CD4-positive, alpha-beta T cell treated with Interleukin-21 for 1 hour (primary cell): Measurements from ENCODE around the gene WFIKKN1.
"Not testable (repeated sequence)": the region's sequence is repeated elsewhere in the genome, so short reads cannot be mapped to it uniquely, and the experiment has no call there.

ENCODE experiments used
- DNase-seq: peaks from one replicate; pipeline ENCODE4 v3.0.0-alpha.2; 2020

The WFIKKN1 gene

DNA sequence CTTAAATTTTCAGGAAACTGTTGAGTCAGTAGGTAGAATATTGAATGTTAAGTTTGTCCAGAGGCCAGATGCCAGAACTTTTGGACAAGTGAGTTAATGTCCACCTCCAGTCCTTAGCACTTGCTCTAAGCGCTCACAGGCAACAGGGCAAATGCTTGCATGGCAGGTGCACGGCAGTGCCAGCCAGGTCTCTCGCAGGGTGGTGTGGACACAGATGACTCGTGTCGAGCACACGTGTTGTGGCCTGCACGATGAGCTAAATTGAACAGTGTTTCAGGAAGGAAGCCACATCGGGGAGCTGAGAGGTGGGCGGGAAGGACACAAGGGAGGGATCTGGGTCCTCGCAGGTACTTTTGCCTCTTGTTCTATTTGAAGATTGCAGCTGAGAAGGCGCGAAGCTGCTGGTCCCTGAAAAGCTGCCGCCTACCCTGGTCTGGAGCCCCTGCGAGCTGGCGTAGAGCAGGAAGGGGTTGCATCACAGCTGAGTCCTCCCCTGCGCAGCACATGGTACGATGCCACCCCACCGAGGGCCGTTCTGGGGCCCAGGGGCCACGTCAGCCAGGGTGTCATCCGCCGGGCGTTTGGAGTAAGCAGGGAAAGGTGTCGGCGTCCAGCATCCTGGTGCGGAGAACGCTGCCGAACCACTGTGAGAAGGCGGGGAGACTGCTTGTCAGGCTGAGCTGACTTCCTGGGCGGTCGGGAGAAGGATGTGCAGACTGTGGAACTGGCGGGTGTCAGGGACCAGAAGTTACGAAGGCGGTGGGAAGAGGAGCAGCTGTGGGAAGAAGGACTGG is 34.6 kb upstream of the WFIKKN1 start:
- no peak for DNase-seq

DNA sequence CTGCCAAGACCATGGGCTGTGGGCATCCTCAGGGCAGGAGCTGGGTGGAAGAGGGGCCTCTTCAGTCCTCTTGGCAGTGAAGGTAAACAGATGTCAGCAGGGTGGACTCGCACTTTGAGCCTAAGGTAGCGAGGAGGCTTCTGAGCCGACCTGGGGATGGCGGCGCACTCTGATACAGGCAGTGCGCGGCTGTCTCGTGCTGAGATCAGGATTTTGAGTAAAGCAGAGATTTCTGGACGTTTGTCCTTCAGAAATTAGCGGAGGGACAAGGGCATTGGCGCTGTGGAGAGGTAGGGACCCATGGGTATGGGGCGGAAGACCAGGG is 34.1 kb upstream of the WFIKKN1 start:
- no peak for DNase-seq

DNA sequence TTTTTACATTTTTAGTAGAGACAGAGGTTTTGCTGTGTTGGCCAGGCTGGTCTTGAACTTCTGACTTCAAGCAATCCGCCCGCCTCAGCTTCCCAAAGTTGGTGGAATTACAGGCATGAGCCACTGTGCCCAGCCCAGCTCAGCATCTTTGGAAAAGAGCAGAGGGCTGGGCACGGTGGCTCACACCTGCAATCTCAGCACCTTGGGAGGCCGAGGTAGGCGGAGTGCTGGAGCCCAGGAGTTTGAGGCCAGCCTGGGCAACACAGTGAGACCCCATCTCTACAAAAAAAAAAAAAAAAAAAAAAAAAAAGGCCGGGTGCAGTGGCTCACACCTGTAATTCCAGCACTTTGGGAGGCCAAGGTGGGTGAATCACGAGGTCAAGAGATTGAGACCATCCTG is 33.1 kb upstream of the WFIKKN1 start:
- DNase-seq = not testable (repeated sequence)

DNA sequence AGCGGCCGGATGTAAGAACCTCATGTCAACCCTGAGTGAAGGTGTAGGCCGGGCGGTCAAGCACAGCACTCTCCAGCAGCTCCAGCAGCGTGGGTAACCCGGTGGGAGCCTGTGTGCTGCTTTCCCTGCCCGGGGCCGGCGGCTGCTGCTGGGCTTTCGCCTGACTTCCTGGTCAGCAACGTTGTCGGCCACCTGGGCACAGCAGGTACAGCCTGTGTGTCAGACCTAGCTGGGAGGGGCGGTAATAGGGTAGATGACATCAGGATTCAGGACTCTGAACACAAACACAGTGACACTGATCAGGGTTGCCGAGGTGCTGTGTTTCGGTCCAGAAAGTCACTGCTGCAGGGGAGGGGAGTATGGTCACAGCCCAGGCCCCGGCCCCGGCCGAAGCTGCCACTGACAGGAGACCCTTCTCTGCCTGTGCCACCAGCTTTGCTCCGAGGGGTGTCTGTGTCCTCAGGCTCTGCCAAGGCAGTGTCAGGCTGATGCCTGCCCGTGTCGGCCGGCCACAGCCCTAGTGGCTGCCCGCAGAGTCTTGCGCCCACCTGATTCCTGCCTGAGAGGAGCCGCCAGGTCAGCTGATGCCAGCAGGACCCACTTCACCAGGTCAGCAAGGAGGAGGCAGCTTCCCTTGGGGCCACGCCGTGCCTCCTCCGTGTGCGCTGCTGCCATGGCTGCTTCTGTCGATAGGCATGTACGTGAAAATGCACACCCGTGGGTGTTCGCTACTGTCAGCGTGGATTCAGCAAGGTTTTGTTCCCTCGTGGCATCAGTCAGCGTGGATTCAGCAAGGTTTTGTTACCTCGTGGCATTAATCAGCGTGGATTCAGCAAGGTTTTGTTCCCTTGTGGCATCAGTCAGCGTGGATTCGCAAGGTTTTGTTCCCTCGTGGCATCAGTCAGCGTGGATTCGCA is 31.7 kb upstream of the WFIKKN1 start:
- DNase-seq = no peak

DNA sequence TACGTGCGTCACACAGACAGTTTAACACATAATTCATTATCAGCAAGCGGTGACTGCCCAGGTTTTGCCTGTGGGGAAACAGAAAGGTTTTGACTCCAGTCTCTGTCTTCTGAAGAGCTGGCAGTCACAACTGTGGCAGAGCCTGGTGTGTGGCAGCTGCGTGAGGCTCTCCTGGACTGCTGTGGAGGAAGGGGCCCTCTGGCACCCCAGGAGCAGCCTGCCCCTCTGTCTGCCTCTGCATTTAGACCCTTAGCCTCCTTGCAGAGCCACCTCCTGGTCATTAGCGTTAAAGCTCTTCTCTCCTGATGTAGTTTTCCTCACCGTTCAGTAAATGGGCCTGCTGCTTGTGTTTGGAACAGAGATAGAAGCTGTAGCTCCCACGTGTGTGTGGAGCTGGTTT is 30.0 kb upstream of the WFIKKN1 start:
- no peak for DNase-seq

DNA sequence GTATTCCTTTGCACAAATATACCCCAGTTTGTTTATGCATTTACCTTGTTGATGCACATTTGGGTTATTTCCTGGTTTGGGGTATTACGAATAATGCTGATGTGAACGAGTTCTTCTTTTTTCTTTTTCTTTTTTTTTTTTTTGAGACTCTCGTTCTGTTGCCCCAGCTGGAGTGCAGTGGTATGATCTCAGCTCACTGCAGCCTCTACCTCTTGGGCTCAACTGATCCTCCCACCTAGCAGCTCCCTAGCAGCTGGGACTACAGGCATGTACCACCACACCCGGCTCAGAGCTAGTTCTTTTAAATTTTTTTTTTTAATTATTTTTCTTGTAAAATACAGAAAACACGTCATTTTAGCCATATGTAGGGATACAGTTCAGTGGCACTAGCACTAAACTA is 26.9 kb upstream of the WFIKKN1 start:
- DNase-seq = no peak

DNA sequence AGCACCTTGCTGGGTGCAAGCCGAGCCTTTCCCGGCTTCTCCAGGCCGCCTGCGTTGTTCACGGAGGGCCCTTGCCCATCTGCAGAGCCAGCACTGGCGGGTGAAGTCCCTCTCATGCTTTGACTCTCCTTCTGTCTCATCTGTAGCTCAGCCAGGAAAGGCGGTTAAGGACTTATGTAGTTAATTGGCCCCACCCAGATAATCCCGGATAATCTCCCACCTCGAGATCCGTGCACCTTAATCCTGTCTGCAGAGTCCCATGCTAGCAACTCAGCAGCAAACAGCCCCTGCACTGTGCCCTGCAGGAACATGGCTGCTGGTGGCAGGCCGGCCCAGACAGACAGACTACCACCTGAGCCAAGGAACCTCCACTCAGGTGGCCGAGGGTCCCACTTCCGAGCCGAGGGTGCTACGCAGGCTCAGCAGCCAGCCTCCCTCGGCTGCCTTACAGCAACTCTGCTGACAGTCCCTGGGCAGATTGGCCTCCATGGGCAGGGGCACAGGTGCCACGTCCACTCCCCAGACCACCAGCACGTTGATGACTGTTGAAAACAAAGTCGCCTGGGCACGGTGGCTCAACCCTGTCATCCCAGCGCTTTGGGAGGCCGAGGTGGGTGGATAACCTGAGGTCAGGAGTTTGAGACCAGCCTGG is 24.0 kb upstream of the WFIKKN1 start:
- no peak for DNase-seq

DNA sequence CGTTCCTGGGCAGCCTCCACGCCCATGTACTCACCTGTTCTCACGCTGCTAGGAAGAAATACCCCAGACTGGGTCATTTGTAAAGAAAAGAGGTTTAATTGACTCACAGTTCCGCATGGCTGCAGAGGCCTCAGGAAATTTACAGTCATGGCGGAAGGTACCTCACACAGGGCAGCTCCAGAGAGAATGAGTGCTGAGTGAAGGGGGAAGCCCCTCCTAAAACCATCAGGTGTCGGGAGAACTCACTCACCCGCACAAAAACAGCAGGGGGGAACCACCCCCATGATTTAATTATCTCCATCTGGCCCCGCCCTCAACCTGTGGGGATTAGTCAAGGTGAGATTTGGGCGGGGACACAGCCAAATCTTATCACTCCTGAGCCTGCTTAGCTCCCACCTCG is 22.8 kb upstream of the WFIKKN1 start:
- DNase-seq = no peak

DNA sequence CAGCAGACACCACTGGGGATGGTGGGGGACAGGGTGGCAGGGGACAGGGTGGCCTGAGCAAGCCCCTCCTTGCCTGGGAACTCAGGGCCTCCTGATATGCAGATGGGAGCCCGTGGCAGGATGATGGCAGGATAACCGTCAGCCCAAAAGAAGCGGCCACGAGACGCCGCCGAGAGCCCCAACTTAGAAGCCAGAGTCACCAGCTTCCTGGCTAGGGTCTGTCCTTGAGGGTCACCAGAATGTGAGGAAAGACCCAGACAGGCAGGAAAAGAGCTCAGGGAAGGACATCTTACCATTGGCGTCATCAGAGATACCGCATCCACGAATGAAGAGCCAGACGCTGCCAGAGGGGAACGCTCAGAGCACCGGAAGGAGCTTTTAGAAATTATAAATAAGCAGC is 21.5 kb upstream of the WFIKKN1 start:
- no peak for DNase-seq

DNA sequence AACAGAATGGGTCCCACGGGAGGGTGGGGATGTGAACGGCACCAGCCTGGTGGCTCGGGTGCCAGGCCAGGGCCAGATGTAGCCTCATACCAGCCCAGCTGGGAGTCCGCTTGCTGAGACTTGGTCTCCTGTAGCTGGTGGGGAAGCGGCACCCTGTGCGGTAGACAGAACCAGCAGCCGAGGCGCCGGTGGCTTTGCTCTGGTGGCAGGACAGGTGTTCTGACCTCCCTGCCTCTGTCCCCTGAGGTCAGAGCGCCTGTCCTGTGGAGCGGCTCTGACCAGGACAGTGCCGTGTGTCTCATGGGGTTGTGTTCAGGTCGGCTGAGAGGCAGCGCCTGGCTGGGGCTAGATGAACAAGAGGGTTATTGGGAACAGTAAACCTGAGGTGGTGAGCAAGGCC is 20.8 kb upstream of the WFIKKN1 start:
- DNase-seq = no peak

DNA sequence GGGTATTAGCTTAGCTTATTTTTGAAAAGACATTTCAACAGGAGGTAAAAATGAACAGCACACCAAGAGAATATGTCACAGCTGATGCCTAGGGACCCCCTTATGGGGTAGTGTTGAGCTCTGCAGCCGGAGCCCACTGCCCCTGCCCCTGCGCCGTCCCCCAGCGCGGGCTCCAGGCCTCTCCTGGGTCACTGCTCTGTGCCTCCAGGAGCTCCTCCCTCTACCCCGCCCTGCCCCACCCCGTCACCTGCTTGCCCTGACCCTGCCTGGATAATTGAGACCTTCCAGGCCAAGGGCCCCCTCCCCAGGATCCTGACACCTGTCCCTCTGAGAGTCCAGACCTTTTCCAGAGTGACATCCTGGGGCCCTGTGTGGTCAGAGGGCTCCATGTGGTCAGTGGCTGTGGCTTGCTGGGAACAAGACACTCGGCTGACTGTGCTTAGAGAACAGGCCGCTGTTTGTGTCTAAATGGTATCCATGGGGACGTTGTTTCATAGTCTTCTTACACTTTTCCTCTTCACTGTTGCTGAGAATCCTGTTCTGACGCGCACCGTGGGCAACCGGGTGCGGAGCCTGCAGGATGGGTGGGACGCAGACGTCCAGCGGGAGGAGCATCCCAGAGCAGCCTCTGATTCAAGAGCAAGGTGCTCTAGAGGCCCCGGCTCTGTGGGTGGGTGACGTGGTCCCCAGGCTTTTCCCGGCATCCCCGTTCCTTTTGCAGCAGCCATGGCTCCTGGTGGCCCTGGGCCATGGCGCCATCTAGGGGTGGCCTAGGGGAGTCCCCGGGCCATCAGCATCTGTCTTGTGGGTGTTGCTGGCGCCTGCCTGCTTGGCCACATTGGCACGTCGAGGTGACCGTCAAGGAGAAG is 20.0 kb upstream of the WFIKKN1 start:
- peak; percentile 61 for DNase-seq

DNA sequence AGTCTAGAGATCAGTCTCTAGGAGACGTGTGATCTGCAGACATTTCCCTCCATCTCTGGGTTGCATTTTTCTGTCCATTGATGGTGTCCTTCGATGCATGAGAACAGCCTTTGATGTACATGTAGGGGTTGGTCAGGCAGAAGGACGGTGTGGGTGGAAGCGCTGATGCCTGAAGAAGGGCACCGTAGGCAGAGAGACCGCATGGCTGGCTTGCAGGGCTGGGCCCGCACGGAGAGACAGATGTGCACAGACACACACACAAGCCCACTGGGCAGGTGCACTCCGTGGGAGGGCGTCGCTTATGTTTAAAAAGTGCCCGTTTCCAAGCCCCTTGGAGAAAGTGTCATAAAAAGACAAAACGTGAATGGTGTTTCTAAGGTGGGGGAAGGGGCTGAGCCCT is 15.7 kb upstream of the WFIKKN1 start:
- no peak for DNase-seq

DNA sequence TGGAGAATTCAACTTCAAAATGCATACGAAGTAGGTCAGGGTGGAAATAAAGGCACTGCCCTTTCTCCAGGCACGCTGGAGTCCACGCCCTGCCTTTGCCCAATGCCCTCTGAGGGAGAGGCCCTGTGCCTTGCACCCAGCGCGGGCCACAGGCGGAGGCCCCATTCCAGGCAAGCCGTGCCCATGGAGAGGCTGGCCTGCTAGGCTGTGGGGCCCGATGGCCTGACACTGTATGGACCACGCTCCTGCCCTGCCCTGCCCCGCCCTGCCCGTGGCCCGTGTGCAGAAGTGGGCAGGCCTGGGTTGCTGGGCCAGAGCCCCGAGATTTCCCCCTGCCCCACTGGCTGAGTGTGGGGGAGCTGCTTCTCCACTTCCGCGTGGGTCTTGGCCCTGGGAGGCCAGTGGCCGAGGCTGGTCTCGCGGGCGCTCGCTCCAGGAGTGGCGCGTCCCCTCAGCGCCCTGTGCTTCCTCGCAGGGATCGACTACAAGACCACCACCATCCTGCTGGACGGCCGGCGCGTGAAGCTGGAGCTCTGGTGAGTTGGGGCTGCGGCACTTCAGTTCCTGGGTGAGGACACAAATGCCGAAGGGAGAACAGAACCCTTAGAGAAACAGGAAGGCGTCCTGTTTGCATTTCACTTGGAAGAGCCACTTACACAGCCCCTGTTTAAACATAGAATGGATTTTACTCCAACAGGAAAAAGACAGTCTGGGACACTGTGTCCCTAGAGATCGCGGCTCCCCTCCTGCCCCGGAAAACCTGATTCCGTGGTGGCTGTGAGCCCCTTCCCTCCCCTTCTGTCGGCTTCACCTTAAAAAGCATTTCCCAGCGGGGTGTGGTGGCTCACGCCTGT is 13.8 kb upstream of the WFIKKN1 start:
- DNase-seq = no peak

DNA sequence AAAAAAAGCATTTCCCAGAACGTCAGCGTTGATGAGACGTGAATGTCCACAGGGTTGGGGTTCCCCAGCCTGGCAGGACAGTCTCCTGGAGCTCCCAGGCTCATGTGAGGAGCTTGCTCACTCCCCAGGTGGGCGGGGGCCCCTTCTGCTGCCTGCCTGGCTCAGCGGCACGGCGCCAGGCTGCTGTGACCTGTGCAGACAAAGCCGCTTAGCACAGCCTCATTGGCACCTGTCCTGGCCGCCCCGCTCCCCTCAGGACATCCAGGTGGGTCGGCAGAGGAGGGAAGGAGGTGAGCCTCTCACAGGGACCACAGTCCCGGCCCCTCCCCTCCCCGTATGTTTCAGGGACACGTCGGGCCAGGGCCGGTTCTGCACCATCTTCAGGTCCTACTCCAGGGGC is 12.9 kb upstream of the WFIKKN1 start:
- DNase-seq = no peak

DNA sequence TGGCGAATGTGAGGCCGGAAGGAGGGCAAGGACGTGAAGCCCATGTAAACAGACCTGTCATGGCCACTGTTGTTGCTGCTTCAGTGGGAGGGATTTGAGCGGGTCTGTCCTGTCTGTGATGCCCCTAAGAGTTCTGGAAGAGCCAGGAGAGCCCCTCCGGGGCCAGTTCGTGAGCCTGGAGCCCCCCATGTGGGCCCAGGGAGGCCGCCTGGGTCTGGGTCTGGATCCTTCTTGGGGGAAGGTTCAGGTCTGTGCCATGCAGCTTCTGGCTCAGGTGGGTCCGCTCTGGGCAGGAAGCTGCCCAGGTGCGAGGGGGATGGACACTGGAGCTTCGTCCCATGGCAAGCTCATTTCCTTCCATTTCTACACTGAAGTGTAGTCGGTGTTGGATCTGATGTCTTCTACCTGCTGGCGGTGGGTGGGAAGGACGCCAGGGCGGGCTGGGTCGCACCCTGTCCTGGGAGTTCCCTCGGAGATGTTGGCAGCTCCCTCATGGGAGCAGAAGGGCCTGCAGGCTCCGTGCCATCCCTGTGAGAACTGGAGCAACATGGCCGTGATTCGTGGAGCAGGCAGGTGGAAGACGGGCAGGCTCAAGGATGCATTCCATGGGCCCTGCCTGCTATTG is 11.2 kb upstream of the WFIKKN1 start:
- DNase-seq = no peak

DNA sequence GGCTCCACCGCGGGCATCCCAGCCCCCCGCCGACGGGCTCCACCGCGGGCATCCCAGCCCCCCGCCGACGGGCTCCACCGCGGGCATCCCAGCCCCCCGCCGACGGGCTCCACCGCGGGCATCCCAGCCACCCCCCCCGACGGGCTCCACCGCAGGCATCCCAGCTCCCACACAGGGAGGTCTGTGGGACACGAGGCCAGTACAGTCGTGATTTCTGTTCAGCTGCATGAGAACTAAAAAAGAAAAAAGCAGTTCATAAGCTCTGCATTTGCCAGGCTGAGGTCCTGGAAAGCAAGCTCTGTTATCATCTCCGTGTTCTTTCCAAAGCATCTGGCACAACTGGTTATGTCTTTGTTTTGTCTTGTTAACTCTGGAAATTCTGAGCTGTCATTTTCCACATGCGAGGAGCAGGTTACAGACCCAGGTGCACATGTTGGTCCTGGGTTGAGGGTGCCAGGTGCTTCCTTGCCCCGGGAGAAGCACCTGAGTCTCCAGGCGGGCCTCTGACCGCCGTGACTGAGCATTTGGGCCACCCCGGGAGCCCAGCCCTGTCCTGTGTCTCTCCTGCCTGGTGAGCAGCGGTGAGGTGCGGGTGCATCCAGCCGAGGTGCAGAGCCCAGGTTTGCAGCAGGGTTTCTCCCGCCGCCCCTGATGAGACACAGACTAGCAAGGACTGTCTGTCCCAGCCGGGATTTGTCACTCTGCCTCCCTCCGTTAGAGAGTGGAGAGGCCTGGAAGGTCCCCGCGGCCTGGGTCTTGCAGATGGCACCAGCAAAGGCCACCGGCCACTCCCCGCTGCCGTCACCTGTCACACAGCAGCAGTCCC is 9.9 kb upstream of the WFIKKN1 start:
- DNase-seq = no peak

DNA sequence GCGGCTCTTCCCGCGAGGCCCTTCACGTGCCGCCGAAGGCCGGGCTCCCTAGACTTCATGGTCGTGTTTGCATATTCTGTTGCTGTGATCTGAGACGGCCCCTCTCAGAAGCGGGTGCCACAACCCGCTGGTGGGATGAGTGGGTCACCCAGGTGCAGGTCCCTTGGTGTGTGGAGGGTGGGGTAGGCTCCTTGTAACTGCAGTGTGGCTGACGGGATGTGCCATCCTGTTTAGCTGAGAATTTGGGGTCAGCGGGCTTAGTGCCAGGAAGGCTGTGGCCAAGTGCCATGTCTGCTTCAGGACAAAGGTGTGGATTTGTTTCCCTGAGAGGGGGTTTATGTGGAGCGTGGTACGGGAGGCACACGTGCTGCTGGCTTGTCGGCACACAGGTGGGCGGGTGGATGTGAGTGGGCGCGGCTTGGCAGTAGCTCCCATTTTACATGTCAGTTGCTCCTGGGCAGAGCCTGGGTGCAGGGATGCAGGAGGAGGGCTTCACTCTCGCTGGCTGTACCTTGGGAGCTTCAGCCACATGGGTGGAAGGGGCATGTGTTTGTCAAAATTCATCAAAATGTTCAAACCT is 9.2 kb upstream of the WFIKKN1 start:
- DNase-seq = no peak

DNA sequence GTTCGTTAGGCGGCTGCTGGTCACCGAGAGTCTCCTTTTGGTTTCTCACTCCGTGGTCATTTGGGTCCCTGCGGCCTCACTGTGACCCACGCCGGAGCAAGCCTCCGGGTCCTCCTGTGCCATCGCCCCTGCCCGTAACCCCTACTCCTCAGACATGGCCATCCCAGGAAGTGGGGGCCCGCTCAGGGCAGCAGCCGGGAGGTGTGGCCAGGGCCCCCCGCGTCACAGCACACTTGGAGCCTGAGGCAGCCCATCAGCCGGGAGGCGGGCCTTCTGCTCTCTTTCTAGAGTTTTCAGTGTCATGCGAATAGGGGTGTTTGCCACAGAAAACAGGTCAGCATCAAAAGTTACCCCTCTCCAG is 7.9 kb upstream of the WFIKKN1 start:
- no peak for DNase-seq

DNA sequence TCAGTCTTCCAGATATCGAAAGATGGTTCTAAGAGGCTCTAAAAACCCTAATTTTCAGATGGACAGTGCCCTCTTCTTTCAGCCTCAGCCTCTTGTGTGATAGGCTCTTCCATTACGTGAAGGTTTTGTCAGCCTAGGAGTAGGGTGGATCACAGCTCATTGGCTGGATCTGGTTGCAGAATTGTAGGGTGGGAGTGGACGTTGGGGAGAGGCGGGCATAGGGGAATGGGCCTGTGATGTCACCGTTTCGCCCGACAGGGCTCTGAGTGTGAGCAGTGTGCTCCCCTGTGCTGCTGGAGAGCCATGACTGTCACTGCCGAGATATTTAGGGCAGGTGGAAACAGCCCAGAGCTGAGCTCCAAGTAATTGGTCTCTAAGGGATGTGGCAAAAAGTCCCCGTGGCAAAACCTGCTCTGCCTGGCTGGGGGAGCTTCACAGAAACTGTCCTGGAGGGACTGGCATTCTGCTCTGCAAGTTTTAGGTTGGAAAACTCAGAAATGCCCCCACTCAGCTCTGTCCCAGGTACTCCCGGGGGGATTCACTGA is 6.2 kb upstream of the WFIKKN1 start:
- no peak for DNase-seq
